Osteoblast (primary cell): ENCODE data around the gene RERG. TPM values are rescaled to one million over a fixed set of nuclear protein-coding genes. Genes with fewer than 3 reads are reported as not detected.

Source experiments
- DNase-seq: peaks from one replicate; pipeline ENCODE4 v3.0.0; 2011; ENCODE audit warnings: low spot score, mixed read lengths; ENCODE audit not compliant: insufficient read length; ENCODE audit errors: missing footprints
- H2AFZ ChIP-seq: 2 replicates; pipeline ENCODE4 v1.6.0; 2011; ENCODE audit warnings: mild to moderate bottlenecking, low read length
- H3K27ac ChIP-seq: 2 replicates; pipeline ENCODE4 v1.5.1; 2011; ENCODE audit warnings: mild to moderate bottlenecking, low read depth, low read length, moderate library complexity
- H3K27me3 ChIP-seq: 2 replicates; pipeline ENCODE4 v1.6.0; 2012; ENCODE audit warnings: mild to moderate bottlenecking, control low read depth, inconsistent platforms, low read length, moderate library complexity; ENCODE audit not compliant: insufficient read depth
- H3K36me3 ChIP-seq: 2 replicates; pipeline ENCODE4 v1.5.1; 2011; ENCODE audit warnings: mild to moderate bottlenecking, low read length, control low read depth, moderate library complexity; ENCODE audit not compliant: insufficient read depth
- H3K4me1 ChIP-seq: 2 replicates; pipeline ENCODE4 v1.5.1; 2011; ENCODE audit warnings: mild to moderate bottlenecking, low read length, control low read depth, moderate library complexity; ENCODE audit not compliant: insufficient read depth
- H3K4me2 ChIP-seq: 2 replicates; pipeline ENCODE4 v1.6.0; 2011; ENCODE audit warnings: mild to moderate bottlenecking, low read length; ENCODE audit not compliant: insufficient read depth
- H3K4me3 ChIP-seq: fragments of 200-600 bp; sonication (generic); 3 replicates; pipeline ENCODE4 v1.5.1; 2012; ENCODE audit warnings: mild to moderate bottlenecking, low read length, inconsistent platforms; ENCODE audit not compliant: insufficient read depth
- H3K79me2 ChIP-seq: 2 replicates; pipeline ENCODE4 v1.6.0; 2012; ENCODE audit warnings: mild to moderate bottlenecking, low read length, control low read depth, inconsistent platforms; ENCODE audit not compliant: insufficient read depth
- H3K9me3 ChIP-seq: 2 replicates; pipeline ENCODE4 v1.5.1; 2011; ENCODE audit warnings: low read depth, low read length, control low read depth
- H4K20me1 ChIP-seq: 2 replicates; pipeline ENCODE4 v1.6.0; 2012; ENCODE audit warnings: mild to moderate bottlenecking, low read length, control low read depth; ENCODE audit not compliant: insufficient read depth
- total RNA-seq: library from RNA; depleted of rRNA; stranded (reverse); fragments of >200 nt; gene quantifications from 2 replicates; pipeline ENCODE4 v1.2.3, GENCODE V29; 2012
- TF ChIP-seq, protein P1 (sequence below): IDR thresholded peaks from 2 replicates; pipeline ENCODE4 v1.5.1; 2011; ENCODE audit warnings: mild to moderate bottlenecking, low read depth, low read length, moderate library complexity; ENCODE audit errors: extremely low read depth

Gene RERG
- total RNA-seq, 1 donor, result not detected

DNA sequence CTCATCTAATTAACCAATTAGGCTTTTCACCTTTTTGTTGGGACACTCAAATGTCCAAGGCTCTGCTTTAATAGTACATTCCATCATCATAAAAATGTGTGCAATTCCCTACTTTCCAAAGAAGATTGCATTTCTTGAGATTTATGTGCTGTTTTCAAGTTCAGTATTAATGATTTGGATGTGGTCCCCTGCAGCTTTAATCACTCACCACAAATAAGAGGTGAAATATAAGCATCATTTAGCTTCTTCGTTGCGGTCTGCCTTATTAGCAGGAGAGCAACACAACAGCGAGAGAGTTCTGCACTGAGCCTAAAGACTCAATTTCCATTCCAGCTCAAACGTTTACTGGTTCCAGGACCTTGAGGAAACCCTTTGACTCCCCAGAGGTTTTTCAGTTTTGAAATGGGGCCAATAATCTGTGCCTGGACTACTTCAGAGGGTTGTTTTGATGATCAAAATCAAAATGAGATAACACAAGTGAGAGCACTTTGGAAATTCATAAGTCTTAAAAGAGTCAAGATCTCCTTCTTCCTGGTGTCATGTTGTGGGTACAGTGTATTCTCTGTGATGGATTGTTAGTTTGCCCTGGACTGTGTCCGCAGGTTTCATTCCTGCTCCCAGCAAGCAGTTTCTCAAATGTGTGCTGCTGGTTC lies 53.1 kb downstream of the RERG start:
- DNase-seq, result no peak
- Histone ChIP-seq H3K9me3 (no peaks in the 10 kb centered on the region), H3K4me2 (no peak overlapping the region), H4K20me1 (no peaks in the 10 kb centered on the region), H3K4me3 (no peak overlapping the region), H2AFZ (no peak overlapping the region), H3K27me3 (no peaks in the 10 kb centered on the region), H3K27ac (no peak overlapping the region), H3K36me3 (no peaks in the 10 kb centered on the region), H3K4me1 (no peaks in the 10 kb centered on the region), H3K79me2 (no peaks in the 10 kb centered on the region)
- TF ChIP-seq, protein P1, sequence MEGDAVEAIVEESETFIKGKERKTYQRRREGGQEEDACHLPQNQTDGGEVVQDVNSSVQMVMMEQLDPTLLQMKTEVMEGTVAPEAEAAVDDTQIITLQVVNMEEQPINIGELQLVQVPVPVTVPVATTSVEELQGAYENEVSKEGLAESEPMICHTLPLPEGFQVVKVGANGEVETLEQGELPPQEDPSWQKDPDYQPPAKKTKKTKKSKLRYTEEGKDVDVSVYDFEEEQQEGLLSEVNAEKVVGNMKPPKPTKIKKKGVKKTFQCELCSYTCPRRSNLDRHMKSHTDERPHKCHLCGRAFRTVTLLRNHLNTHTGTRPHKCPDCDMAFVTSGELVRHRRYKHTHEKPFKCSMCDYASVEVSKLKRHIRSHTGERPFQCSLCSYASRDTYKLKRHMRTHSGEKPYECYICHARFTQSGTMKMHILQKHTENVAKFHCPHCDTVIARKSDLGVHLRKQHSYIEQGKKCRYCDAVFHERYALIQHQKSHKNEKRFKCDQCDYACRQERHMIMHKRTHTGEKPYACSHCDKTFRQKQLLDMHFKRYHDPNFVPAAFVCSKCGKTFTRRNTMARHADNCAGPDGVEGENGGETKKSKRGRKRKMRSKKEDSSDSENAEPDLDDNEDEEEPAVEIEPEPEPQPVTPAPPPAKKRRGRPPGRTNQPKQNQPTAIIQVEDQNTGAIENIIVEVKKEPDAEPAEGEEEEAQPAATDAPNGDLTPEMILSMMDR, result no peak

DNA sequence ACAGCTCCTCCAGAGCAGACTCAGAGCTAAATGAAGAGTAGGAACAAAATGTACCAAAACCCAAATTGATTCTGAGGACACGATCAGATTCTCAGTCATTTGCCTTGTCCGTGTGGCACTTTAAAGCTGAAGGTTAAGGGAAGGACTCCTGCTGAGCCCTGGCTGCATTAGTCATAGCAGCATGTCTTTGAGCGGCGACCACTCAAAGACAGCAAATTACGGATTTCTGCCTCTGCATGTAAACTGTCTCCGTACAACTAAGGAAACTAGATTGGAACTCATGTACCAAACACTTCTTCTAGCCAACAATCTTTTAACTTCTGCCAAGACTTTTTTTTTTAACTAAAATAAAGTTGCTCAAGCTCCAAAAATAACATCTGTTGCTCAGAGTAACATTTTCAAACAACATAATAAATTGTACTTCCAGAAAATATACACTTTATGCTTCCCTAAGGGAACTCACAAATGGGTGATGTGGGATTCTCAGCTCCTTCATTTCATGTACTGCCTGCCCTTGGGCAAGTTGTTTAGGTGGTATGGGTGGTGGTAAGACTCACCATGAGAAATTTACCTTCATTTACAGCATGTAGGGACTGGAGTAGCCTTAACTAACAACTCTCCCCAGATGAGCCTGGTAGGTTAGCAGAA lies 56.1 kb downstream of the RERG start:
- no peaks in the 10 kb centered on the region for H3K79me2 ChIP-seq
- no peaks in the 10 kb centered on the region for H3K4me1 ChIP-seq
- no peaks in the 10 kb centered on the region for H4K20me1 ChIP-seq
- TF ChIP-seq, protein P1, result no peak
- no peaks in the 10 kb centered on the region for H3K36me3 ChIP-seq
- H3K4me3 ChIP-seq, result no peak overlapping the region
- no peak for DNase-seq
- H3K27me3 ChIP-seq, result no peaks in the 10 kb centered on the region
- H2AFZ ChIP-seq, result no peak overlapping the region
- no peak overlapping the region for H3K27ac ChIP-seq
- no peak overlapping the region for H3K4me2 ChIP-seq
- no peaks in the 10 kb centered on the region for H3K9me3 ChIP-seq

DNA sequence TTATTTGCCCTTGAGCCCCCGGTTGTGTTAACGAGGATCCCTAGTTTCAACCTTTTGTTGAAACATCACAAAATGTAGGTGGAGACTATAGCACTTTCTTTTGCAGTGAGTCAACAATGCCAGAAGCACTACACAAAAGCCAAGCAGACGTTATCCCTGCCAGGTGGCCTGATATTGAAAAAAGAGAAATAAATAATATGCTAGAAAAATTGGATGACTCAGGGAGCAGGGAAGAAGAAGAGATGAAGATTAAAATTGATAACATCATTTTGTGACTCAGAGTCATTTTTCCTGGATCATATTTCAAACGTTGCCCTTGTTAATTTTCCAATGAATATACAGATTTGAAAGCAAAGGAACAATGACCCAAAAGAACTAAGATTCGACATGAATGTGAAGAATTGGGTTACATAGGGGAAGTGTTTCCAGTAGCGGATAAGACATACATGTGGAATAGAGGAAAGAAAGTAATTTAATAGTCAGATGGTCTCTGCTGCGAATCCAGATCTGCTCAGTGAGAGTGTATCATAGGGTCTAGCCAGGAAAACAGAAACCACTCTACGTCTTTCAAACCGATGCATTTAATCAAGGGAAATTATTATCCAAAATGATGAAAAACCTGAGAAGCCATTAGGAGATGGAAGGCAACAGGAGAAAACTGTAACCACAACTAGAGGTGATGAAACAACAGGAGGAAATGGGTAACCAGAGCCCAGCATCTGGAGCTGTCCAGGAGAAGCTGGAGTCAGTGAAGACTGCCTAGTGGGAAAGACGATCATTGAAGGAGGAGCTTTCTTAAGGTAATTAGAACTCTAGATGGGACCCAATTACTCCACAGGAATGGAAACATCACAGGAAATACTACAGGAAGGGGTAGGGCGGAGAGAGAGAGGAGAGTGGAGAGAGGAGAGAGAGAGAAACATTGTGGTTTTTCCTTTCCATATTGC lies 57.9 kb downstream of the RERG start:
- no peaks in the 10 kb centered on the region for H3K79me2 ChIP-seq
- H3K27ac ChIP-seq, result no peak overlapping the region
- no peaks in the 10 kb centered on the region for H4K20me1 ChIP-seq
- H3K36me3 ChIP-seq, result no peaks in the 10 kb centered on the region
- no peaks in the 10 kb centered on the region for H3K4me1 ChIP-seq
- H3K27me3 ChIP-seq, result no peaks in the 10 kb centered on the region
- no peak for DNase-seq
- H3K4me3 ChIP-seq, result no peak overlapping the region
- no peak overlapping the region for H2AFZ ChIP-seq
- no peaks in the 10 kb centered on the region for H3K9me3 ChIP-seq
- H3K4me2 ChIP-seq, result no peak overlapping the region
- TF ChIP-seq, protein P1, result no peak
